AG20443 (cell line): ENCODE data around the gene VAT1.
"Not testable (repeated sequence)": the region's sequence is repeated elsewhere in the genome, so short reads cannot be mapped to it uniquely, and the experiment has no call there.

Source experiments
- DNase-seq: peaks from one replicate; pipeline ENCODE4 v3.0.0; 2012; ENCODE audit warnings: low spot score, mixed read lengths

The VAT1 gene

DNA sequence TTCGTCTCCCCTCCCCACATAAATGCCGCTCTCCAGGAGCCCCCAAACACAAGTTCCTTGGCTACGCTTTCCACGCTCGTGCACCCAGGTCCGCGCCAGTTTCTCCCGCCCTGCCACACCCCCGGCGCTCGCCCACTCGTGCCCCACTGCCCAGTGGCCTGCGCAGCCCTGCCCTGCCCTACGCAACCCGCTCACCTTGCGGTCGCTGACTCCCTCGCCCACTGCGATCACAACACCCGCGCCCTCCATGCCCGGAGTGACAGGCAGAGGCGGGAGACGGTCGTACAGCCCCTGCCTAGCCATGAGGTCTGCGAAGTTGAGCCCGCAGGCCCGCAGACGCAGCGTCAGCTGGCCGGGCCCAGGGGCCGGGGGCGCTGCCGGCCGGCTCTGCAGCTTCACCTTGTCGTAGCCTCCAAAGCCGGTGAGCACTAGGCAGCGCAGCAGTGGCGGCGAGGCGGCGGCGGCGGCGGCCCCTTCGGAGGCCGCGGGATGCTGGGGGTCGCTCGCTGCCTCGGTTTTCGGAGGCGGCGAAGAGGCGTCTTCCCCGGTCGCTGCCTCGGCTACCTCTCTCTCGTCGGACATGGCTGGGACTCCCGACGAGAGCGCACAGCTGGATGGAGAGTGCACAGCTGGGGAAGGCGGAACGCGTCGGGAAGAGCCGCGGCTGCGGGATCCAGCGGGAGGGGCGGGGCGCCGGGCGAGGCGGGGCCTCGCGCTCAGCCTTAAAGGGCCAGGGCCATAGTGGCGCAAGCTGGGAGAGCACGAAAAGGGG lies at the start of gene VAT1:
Gene VAT1, minus strand, starts transcription at position 645 of the 772 bp plus-strand sequence. Its CDS starts 63 bp downstream, at position 582.
- peak; percentile 91 for DNase-seq

DNA sequence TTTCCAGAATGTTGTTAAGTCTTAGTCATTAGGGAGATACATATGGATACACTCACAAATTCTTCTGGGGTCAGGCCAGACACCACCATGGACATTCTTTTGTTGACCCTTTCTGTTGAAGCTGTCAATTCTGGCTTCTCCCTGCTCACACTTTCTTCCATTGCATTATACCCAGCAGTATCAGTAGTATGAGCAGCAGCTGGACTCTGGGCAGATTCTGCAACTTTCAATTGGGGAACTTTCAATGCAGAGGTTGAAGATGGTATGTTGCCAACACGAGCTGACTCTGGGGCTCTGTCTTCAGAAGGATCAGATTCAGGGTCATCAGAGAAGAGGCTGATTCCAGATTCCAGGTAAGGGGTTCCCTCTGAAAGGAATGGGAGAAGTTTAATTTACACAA lies 48.7 kb upstream of the VAT1 start:
- no peak for DNase-seq

DNA sequence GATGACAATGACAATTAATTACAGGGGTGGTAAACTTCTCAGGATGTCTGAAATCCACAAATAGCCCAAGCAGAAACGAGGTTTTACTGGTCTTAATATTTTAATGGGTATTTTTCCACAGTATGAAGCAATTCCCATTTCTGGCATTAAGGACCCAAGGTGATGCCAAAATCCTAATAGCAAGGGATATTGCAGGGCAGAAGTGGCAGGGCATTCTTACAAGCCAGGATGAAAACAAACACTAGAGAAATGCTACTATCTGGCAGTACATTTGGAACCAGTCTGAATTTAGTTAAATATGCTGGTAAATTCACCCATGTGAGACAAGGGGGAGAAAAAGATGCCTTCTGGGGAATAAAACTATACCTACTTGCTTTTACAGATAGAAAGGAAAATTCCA lies 48.1 kb upstream of the VAT1 start:
- no peak for DNase-seq

DNA sequence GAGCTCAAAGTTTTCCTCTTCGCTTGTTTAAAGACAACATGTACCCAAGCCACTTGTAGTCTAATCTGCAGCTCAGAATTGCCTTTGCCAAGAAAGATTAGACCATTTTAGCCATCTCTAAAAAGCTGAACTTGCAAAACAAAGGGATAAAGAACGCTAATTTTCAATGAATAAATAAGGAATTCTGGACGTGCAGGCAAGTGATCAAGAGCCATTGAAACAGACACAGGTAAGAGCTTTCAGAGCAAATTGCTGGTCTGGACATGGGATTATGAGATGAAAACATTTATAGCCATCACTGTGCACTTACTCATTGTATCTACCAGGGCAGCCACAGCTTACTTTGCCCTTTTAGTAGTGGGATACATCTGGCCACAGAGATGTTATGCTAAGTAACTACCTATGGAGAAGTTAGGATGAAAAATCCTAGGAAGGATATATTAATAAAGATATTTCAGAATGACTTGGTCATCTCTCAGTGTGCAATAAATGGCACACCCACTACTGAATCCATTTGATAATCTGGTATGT lies 47.2 kb upstream of the VAT1 start:
- no peak for DNase-seq

DNA sequence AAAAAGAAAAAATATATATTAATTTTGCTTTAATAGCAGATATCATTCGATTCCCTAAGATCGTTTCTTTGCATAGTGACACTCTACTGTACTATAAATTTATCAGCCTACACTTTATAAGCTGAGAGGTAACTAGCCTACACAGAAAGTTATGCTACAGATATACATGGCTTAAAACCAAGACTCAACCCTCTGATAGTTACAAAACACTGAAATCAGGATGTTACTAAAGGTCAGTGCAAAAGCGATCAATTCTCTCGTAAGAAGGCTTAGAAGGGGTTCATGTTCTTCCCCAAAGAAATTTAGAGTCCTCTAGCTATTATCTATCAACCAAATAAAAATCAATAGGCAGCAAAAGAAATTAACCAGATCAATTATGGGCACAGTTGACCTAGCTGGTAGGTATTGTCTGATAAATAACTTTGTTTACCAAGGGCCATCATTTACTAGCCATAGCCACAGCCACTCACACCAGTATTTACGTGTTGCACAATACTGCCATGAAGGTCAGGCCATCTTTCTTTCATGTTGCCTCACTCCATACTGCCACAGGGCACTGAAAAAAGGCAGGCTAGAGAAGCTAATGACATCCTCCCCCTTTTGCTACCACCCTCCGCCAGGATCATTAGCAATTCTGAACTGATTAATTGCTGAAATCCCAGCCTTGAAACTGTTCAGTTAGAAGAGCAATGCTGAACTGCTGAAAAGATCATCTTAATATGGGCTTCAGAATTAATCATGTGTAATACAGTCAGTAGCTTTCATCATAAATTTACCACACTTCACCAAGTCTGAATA lies 46.6 kb upstream of the VAT1 start:
- no peak for DNase-seq

DNA sequence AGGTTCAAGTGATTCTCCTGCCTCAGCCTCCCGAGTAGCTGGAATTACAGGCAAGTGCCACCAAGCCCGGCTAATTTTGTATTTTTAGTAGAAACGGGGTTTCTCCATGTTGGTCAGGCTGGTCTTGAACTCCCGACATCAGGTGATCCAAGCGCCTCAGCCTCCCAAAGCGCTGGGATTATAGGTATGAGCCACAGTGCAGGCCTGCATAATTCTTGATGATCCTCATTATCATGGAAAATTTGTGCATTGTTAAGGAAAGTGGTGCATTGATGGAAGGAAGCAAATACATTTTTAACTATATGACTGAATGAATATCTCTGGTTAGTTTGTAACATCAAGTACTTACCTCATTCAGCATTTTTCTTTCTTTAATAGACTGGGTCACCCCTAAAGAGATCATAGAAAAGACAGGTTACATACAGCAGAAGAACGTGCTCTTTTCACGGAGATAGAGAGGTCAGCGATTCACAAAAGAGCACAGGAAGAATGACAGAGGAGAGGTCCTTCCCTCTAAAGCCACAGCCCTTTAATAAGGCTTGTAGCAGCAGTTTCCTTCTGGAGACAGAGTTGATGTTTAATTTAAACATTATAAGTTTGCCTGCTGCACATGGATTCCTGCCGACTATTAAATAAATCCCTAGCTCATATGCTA lies 40.9 kb upstream of the VAT1 start:
- no peak for DNase-seq

DNA sequence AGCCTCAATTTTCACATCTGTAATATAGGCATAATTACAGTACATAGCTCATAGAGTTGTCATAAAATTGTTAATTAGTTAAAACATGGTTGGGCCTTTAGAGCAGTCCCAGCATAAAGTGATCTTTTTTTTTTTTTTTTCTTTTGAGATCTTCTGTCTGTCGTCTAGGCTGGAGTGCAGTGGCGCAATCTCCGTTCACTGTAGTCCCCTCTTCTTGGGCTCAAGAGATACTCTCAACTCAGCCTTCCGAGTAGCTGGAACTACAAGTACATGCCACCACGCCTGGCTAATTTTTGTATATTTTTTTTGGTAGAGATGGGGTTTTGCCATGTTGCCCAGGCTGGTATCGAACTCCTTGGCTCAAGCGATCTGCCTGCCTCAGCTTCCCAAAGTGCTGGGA lies 33.9 kb upstream of the VAT1 start:
- no peak for DNase-seq

DNA sequence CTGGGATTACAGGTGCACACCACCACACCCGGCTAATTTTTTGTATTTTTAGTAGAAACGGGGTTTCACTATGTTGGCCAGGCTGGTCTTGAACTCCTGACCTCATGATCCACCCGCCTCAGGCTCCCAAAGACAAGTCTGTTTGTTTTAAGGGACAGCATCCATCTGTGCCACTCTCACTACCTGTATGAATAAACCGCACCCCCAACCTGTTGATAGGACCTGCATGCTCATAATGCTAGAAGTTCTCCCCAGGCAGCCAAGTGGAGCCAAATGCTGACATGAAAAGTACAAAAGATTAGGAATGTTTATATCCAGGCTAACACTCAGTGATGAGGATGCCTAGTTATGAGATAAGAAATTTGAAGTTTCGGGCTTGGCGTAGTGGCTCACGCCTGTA lies 30.8 kb upstream of the VAT1 start:
- DNase-seq, result not testable (repeated sequence)

DNA sequence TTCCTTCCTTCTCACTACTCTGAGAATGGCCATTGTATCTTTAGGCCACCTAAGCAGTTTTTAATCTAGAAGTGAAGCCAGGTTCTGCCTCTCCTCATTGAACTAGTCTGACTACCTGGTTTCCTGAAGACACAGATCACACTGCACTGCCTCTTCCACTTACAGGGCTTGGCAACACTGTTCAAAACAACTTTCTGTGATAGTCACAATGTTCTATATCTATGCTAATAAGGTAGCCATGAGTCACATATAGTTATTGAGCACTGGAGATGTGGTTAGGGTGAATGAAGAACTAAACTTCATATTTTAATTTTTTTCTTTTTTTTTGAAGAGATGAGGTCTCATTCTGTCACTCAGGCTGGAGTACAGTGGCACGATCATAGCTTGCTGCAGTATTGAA lies 29.8 kb upstream of the VAT1 start:
- DNase-seq, result no peak

DNA sequence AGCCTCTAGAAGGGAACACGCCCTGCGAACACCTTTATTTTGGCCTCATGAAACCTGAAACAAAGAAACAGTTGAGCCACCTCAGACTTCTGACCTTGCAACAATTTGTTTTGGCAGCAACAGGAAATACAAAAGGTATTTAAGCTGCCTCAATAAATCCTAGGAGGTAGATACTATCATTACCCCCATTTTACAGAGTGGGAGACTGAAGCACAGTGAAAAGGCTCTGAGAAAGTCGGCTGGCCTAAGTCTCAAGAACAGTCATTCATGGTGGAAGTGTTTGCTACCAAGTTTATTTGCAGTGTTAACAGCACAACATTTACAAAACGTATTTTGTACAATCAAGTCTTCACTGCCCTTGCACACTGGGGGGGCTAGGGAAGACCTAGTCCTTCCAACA lies 21.8 kb upstream of the VAT1 start:
- no peak for DNase-seq

DNA sequence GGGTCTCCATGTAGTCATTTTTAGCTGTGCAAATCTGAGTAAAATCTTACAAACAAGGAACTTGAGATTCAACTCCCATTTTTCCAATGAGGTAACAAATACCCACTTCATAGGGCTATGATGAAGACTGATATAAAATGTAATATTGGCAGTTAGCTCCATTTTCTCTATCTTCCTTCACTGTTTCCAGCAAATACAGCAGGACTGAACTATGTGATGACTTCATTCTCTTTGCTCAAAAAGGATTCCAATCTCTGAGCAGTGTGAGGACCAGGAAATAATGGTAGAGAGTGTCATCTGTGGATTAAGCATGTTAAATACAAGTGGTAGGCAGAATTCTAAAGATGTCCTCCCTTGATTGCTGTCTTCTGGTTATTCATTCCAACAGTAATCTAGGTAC lies 21.1 kb upstream of the VAT1 start:
- peak; percentile 35 for DNase-seq

DNA sequence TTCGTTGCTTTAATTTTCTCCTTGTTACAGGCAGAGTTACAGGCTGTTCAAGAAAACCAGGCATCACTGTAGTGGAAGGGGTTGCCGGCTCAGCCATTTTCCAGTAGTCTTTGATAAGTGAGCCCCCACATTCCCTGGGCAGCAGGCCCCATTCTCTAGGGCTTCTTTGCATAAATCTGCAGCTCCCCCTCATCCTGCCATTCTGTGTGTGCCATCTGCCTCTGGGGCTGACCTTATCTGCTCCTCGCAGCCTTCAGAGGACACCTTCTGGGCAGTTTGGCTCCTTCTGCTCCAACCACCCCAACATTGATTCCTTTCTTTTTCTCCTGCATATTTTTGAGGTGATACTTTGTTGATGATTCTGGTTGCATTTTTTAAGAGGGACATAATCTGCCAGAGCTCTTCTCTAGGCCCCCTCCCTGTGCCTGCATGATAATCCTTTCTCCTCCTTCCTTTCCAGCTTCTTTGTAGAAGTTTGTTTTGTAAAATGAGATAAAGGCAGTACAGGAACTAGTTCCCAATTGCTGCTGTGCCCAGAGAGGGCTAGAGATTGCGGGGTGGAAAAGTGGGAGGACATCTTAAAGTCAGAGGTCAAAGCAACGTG lies 19.9 kb upstream of the VAT1 start:
- DNase-seq, result peak; percentile 32

DNA sequence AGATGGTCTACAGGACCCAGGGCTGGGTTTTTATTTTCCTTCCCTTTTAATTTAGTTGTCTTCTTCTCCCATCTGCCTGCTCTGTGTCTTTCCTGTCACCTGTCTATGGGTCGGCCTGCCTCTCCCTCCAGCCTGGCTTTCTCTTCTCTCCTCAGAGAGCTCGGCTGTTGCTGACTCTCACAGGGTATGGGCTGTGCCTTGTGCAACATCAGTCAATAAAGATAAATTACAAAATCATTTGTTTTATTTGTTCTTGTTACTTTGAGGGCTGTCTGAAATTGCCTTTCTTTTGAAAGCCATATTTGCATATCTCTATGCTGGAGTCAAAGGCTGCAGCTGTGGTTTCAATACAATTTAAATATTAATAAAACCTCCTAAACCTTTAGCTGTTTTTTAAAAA lies 18.5 kb upstream of the VAT1 start:
- no peak for DNase-seq

DNA sequence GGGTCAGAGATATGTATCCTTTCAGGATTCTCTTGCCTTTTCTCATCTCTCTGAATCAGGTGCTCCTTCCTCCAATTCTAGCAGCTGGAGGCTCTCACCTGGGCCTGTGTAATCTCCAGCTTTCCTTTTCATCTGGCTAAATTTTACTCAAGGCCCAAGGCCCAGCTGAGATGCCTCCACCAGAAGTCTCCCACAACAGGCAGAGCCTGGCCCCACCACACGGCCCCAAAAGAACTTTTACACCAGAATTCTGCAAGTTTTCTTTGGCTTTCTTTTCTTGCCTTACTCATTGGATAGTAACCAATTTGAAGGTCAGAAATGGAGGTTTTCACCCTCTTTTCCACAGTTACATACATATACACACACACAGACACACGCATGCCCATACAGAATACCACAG lies 17.5 kb upstream of the VAT1 start:
- no peak for DNase-seq

DNA sequence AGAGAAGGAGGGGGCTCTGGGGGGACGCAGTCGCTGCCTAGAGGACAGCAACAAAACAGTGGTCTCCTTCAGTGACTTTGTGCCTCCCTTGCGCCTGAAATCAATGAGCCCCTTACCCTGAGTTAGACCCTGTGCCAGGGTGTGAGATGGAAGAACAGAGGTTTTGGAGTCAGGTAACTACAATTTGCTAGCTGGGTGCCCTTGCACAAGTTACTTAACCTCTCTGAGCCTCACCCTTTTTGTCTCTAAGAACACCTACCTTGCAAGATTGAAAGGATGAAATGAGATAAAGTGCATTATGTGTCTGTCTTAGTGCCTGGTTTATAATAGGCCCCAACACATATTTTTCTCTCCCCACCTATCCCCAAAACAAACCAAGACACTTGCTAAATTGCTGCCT lies 12.7 kb upstream of the VAT1 start:
- DNase-seq, result no peak

DNA sequence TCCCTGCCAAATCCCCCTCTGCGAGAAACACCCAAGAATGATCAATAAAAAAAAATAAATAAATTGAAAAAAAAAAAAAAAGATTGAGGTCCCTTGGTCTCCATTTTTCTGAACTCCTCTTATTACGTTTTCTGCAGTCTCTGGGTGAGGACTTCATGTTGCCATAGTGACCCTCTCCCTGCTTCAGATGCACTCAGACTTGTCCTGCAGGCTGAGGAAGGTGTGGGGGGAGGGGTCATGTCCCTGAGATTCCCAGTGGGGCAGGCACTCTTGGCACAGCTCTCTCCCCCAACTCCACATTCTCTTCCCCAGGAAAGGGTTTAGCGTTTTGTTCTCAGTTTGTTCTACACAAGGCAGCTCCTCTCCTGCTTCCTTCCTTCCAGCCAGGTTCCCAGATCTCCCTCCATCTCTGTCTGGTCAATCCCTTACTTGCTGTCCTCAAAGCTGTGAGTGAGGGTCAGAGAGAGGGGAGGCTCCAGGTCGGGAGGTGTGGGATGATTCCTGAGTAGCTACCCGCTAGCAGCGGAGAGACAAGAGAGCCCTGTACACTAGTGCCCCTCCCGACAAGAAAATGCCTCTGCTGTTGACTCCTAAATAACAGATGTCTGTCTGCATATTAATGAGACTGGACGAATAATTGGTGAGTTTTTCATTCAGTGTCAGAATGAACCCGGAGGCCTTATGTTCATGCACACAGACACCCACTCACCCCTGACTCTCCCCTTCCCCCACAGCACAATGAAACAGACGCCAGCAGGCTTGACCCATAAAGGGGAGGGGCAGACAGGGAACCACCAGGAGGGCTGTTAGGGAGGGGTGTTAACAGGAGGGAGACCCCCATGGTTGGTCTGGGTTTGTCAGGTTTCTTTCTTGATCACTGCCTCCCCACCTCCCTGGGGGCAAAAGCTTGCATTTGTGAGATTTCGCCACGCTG lies 12.0 kb upstream of the VAT1 start:
- no peak for DNase-seq

DNA sequence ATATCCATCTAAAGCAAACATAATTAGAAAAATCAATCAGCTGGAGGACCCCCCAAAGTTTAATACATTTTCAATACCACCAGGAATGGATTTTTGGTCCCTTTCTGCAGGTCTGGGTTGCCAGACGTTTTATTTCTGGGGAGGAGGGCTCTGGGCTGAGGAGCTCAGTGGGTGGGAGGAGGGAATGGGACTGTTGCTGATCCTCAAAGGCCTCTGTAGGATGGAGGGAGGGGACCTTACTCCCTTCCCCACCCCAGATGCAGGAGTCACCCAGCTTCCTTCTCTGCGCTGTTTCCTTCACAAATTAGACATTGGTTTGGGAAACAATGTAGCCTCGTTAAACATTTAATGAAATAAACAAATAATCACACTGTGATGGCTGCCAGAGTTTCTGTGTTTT lies 9.5 kb upstream of the VAT1 start:
- DNase-seq, result no peak

DNA sequence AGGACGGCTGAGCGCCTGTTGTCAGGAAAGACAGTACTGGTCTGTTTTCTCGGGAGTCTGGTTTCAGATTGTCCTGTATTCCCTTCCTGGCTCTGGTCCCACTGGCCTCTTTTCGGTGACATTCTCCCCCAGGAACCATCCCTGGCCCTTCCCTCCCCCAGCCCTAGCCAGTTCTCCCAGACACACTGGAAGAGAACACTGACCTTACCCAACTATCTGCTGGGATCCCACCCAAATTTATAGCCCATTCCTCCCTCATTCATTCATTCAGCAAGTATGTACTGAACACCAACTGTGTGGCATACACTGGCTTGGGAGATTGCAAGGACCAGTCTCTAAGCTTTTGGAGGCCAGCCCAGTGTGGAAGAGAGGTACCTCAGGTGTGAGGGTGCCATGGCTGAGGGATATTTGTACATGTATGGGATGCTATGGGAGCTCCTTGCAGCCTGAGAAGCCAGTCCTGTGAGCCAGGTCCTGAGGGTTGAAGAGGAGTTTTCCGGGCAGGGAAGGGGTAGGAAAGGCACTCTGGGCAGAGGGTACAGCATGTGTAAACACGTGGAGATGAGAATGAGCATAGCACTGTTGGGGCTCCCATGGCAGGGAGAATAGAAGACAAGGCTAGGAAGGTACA lies 8.1 kb upstream of the VAT1 start:
- DNase-seq, result no peak

DNA sequence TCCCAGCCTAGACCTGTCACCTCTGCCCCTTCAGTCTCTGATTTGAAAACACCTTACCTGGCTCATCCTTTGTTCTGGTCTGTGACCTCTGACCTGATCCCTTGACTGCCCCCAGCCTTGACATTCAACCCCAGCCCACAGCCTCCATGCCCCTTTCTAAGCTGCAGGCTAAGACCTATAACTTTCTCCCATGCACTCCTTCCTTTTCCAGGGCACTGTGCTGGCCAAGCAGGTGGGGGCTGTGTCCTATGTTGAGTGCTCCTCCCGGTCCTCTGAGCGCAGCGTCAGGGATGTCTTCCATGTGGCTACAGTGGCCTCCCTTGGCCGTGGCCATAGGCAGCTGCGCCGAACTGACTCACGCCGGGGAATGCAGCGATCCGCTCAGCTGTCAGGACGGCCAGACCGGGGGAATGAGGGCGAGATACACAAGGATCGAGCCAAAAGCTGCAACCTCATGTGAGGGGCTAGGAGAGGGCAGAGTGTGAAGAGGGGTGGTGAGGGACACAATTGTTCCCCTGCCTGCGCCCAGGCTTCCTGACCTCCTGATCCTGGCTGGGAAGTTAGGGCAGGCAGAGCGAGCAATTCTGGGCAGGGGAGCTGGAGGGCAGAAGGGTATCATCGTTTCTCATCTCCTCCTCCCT lies 6.2 kb upstream of the VAT1 start:
- DNase-seq, result no peak
